Transverse colon (tissue), 3 donors: Measurements from ENCODE around the gene ROS1.

ENCODE experiments used
- POLR2A ChIP-seq: fragments of 450-650 bp; IDR thresholded peaks from one replicate; pipeline ENCODE4 v1.6.1; 2016; ENCODE audit warnings: antibody characterized with exemption, mild to moderate bottlenecking, moderate library complexity
- TF ChIP-seq, protein P1 (sequence below), 5 experiments: fragments of 200-600 bp in 3 of 5; fragments of 450-650 bp in 2 of 5; sonication (generic) in 3 of 5; IDR thresholded peaks; 1 replicate in 2 of 5; 2 replicates in 3 of 5; pipeline ENCODE4 v1.5.1; 2016 to 2017; ENCODE audit warnings: antibody characterized with exemption in 5 of 5, inconsistent platforms in 3 of 5, mild to moderate bottlenecking in 2 of 5, moderate library complexity in 1 of 5

DNA sequence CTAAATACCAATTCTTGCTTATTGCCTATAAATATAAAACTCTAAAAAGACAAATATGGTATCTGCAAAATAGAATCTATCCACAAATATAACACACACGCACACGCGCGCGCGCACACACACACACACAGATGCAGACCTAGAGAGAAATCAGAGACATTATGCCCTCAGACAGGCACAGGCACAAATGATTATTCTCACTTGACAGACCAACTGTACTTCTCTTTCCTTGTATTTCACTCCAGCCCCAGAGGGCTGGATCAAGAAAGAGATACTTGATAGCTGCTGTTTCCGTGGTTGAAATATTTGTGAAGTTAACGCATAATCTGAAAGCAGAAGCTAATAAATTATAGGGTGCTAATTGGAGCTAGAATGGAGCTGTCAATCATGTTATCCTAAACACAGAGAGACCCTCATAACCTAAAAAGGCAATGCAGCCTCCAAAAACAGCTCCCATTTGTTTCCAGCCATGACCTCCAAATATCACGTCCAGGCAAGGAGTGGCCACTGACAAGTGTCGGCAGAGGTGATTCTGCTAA is 148.9 kb downstream of the ROS1 start:
- TF ChIP-seq, protein P1, sequence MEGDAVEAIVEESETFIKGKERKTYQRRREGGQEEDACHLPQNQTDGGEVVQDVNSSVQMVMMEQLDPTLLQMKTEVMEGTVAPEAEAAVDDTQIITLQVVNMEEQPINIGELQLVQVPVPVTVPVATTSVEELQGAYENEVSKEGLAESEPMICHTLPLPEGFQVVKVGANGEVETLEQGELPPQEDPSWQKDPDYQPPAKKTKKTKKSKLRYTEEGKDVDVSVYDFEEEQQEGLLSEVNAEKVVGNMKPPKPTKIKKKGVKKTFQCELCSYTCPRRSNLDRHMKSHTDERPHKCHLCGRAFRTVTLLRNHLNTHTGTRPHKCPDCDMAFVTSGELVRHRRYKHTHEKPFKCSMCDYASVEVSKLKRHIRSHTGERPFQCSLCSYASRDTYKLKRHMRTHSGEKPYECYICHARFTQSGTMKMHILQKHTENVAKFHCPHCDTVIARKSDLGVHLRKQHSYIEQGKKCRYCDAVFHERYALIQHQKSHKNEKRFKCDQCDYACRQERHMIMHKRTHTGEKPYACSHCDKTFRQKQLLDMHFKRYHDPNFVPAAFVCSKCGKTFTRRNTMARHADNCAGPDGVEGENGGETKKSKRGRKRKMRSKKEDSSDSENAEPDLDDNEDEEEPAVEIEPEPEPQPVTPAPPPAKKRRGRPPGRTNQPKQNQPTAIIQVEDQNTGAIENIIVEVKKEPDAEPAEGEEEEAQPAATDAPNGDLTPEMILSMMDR (IDR thresholded peaks at IDR 0.05), result no peak
- no peak for TF ChIP-seq POLR2A
